RWPE2 (cell line): ENCODE data around the gene ZDHHC1.
"Not testable (repeated sequence)": the region's sequence is repeated elsewhere in the genome, so short reads cannot be mapped to it uniquely, and the experiment has no call there.

ENCODE experiments used
- ATAC-seq: fragments of 200-7000 bp; cut with Tn5 transposase; 3 replicates; pipeline ENCODE4 v1.9.1; 2021; ENCODE audit warnings: low read depth
- DNase-seq: peaks from one replicate; pipeline ENCODE4 v3.0.0-alpha.2; 2020; ENCODE audit warnings: low spot score
- H3K27ac ChIP-seq: fragments of 450-650 bp; 2 replicates; pipeline ENCODE4 v1.5.1; 2017; ENCODE audit warnings: mild to moderate bottlenecking; ENCODE audit not compliant: poor library complexity, severe bottlenecking
- H3K27me3 ChIP-seq: fragments of 250-450 bp; sonication (Bioruptor Pico); 2 replicates; pipeline ENCODE4 v1.5.1; 2021; ENCODE audit warnings: mild to moderate bottlenecking, moderate library complexity; ENCODE audit not compliant: insufficient read depth, poor library complexity, severe bottlenecking
- H3K36me3 ChIP-seq: fragments of 250-450 bp; sonication (Bioruptor Pico); 2 replicates; pipeline ENCODE4 v1.5.1; 2020; ENCODE audit warnings: low read depth, mild to moderate bottlenecking, moderate library complexity
- H3K4me1 ChIP-seq: fragments of 250-450 bp; sonication (Bioruptor Pico); 2 replicates; pipeline ENCODE4 v1.5.1; 2021; ENCODE audit warnings: mild to moderate bottlenecking, moderate library complexity; ENCODE audit not compliant: insufficient read depth, poor library complexity, severe bottlenecking
- H3K4me3 ChIP-seq: fragments of 250-450 bp; sonication (Bioruptor Pico); 2 replicates; pipeline ENCODE4 v1.5.1; 2021; ENCODE audit warnings: mild to moderate bottlenecking, moderate library complexity; ENCODE audit not compliant: severe bottlenecking
- H3K9me3 ChIP-seq: fragments of 250-450 bp; sonication (Bioruptor Pico); 2 replicates; pipeline ENCODE4 v1.5.1; 2021; ENCODE audit warnings: mild to moderate bottlenecking, moderate library complexity; ENCODE audit not compliant: severe bottlenecking
- TF ChIP-seq, protein P1 (sequence below): fragments of 450-650 bp; IDR thresholded peaks from one replicate; pipeline ENCODE4 v1.5.1; 2017; ENCODE audit warnings: mild to moderate bottlenecking, moderate library complexity; ENCODE audit not compliant: poor library complexity, severe bottlenecking

The ZDHHC1 gene

GRCh38 chr16:67378642-67379041 is 37.6 kb downstream of the ZDHHC1 start:
- Histone ChIP-seq H3K4me3 (no peak overlapping the region), H3K9me3 (no peaks in the 10 kb centered on the region), H3K27me3 (no peaks in the 10 kb centered on the region), H3K4me1 (no peaks in the 10 kb centered on the region), H3K36me3 (no peaks in the 10 kb centered on the region), H3K27ac (no peak overlapping the region)
- no peak for DNase-seq
- no peak for ATAC-seq
- TF ChIP-seq, protein P1, sequence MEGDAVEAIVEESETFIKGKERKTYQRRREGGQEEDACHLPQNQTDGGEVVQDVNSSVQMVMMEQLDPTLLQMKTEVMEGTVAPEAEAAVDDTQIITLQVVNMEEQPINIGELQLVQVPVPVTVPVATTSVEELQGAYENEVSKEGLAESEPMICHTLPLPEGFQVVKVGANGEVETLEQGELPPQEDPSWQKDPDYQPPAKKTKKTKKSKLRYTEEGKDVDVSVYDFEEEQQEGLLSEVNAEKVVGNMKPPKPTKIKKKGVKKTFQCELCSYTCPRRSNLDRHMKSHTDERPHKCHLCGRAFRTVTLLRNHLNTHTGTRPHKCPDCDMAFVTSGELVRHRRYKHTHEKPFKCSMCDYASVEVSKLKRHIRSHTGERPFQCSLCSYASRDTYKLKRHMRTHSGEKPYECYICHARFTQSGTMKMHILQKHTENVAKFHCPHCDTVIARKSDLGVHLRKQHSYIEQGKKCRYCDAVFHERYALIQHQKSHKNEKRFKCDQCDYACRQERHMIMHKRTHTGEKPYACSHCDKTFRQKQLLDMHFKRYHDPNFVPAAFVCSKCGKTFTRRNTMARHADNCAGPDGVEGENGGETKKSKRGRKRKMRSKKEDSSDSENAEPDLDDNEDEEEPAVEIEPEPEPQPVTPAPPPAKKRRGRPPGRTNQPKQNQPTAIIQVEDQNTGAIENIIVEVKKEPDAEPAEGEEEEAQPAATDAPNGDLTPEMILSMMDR: no peak

- not testable (repeated sequence) for H3K27me3 ChIP-seq, H3K4me3 ChIP-seq, DNase-seq, H3K36me3 ChIP-seq, ATAC-seq, H3K27ac ChIP-seq, H3K9me3 ChIP-seq, H3K4me1 ChIP-seq
Observed at GRCh38 chr16:67376012-67376411, 40.3 kb downstream of the ZDHHC1 start.

- H3K27ac ChIP-seq: no peak overlapping the region
- no peaks in the 10 kb centered on the region for H3K9me3 ChIP-seq
- DNase-seq (no peak), ATAC-seq (peak; percentile 41; the same call in 1 of the 3 replicates)
- H3K36me3 ChIP-seq: no peaks in the 10 kb centered on the region
- no peak overlapping the region for H3K4me3 ChIP-seq
- TF ChIP-seq, protein P1: peak; percentile 67
- no peaks in the 10 kb centered on the region for H3K27me3 ChIP-seq
- no peaks in the 10 kb centered on the region for H3K4me1 ChIP-seq
Observed at GRCh38 chr16:67372664-67373063, 43.6 kb downstream of the ZDHHC1 start.

DNA sequence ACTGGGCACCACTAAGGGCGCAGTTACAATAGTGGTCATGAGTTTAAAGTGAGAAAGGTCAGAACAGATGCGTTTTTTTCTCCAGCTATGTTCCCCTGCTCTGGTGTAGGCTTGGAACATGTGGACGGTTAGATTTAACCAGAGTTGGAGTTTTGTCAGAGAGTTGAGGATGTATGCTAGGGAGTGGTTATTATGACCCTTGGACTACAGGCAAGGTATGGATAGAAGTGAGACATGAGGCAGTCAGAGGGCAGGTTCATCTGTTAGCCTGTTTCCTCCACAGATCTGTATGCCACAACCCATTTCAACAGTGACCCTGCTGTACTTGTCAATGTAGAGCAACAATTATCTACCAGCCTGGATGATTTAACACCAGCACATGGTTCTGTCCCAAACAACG is 45.6 kb downstream of the ZDHHC1 start:
- Histone ChIP-seq H3K27ac (no peak overlapping the region), H3K4me3 (no peak overlapping the region), H3K4me1 (no peaks in the 10 kb centered on the region), H3K27me3 (no peaks in the 10 kb centered on the region), H3K36me3 (no peaks in the 10 kb centered on the region), H3K9me3 (no peaks in the 10 kb centered on the region)
- ATAC-seq (no peak), DNase-seq (no peak)
- TF ChIP-seq, protein P1: no peak

DNA sequence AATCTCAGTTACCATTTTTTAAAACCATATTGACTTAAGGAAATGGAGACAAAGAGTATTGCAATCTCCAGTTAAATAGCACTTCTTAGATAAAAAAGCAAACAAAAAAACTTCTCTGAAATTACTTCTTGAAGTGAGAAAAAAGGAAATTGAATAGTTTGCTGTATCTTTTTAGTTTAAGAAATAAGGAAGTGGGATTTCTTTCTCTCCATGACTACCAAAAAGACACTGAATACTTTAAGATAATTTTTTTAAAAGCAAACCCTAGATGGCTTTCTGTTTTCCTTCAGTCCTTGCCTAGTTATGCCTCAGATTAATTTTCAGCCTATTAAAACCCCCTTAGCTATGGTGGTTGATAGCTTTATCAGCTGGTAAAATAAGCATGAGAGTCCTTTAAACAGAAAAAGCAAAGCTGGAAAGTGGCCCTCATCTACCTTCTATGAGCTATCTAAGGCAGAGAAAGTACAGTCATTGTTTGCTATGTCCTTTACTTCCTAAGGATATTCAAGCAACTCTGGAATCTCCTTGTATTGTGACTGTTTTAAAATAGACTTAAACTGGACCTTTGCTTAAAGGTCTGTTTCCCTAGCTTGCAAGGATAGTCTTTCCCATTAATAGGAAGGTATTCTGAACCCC is 51.6 kb downstream of the ZDHHC1 start:
- Histone ChIP-seq H3K36me3 (no peaks in the 10 kb centered on the region), H3K27me3 (no peaks in the 10 kb centered on the region), H3K4me1 (no peaks in the 10 kb centered on the region), H3K9me3 (no peaks in the 10 kb centered on the region), H3K27ac (no peak overlapping the region), H3K4me3 (no peak overlapping the region)
- DNase-seq: no peak
- no peak for ATAC-seq
- TF ChIP-seq, protein P1: no peak
